Measurements from ENCODE around the gene RPL27A.
A peak's percentile ranks its signal among the peaks of the same experiment; 100 is the strongest.

The RPL27A gene

DNA sequence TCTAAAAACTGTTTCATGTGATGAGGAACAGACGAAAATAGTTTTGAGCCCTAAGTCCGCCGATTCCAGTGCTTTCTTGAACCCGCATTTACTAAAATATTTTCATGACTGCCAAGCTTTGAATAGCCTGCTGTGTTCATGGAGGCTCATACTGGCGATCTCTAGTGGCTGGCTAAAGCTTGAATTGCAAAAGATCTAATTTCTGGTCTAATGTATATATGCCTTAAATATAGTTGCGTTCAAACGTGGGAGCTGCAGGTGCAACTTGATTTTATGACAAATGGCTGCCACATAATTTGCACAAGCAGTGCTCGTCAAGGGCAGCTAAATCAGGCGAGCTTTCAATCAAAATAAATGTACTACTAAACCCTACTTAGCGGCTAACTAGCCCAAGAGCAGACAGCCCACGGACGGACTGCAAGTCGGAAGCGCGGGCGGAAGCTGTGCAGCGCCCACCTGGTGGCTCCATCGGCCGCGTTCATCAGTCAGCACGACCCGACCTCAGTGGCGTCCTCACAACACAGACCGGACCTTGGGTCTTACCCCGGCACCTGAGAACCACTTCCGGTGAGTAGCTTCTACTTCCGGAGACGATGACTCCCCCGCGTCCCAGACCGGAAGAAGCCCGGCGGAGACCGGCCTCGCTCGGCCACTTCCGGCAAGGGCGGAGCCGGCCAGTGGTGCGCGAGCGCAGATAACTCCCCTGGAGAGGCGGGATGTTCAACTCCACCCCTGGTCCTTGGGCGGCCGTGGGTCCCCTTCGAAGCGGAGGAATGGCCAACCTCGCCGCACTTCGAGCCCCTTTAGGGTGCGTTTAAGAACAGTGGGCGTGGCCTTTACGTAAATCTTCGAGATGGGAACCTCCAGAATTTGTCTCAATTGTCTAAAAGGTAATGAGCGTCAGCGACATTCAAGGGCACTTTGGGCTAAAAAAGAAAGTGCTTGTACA lies 6.1 kb downstream of the RPL27A start (continued):
- TF ChIP-seq ZNF280D (tag by site-specific recombination; IDR thresholded peaks at IDR 0.05), result no peak
- 0 out of 2 replicates have a peak, but pooled peaks have one; percentile 22 for TF ChIP-seq KLF7 (tag by site-specific recombination; IDR thresholded peaks at IDR 0.05; ENCODE audit: borderline replicate concordance)
- TF ChIP-seq ELK4 (IDR thresholded peaks at IDR 0.05; ENCODE audit: borderline replicate concordance, low read depth, low read length), result peak; percentile 84
- TF ChIP-seq GLIS1 (tag by site-specific recombination; IDR thresholded peaks at IDR 0.05), result peak; percentile 75
- TF ChIP-seq ZNF223 (tag by site-specific recombination; IDR thresholded peaks at IDR 0.05), result no peak
- 0 out of 2 replicates have a peak, but pooled peaks have one; percentile 19 for TF ChIP-seq KLF1 (tag by site-specific recombination; IDR thresholded peaks at IDR 0.05)
- TF ChIP-seq, protein P1, sequence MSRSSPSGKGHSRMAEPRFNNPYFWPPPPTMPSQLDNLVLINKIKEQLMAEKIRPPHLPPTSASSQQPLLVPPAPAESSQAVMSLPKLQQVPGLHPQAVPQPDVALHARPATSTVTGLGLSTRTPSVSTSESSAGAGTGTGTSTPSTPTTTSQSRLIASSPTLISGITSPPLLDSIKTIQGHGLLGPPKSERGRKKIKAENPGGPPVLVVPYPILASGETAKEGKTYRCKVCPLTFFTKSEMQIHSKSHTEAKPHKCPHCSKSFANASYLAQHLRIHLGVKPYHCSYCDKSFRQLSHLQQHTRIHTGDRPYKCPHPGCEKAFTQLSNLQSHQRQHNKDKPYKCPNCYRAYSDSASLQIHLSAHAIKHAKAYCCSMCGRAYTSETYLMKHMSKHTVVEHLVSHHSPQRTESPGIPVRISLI (tag by site-specific recombination; IDR thresholded peaks at IDR 0.05), result no peak
- no peak for TF ChIP-seq ZNF791 (tag by site-specific recombination; IDR thresholded peaks at IDR 0.05)
- TF ChIP-seq ZBTB48 (tag by site-specific recombination; IDR thresholded peaks at IDR 0.05), result peak; percentile 6; the same call in 1 of the 2 replicates
- peak; percentile 59; the same call in 1 of the 2 replicates for TF ChIP-seq ZNF449 (tag by site-specific recombination; IDR thresholded peaks at IDR 0.05)
- TF ChIP-seq TRIM28 (IDR thresholded peaks at IDR 0.05; ENCODE audit: borderline replicate concordance, low read length), result peak; percentile 66; the same call in 1 of the 2 replicates
- peak; percentile 69 for TF ChIP-seq SP3 (tag by site-specific recombination; IDR thresholded peaks at IDR 0.05)
- TF ChIP-seq ZSCAN30 (tag by site-specific recombination; IDR thresholded peaks at IDR 0.05), result peak; percentile 91
- TF ChIP-seq ZNF341 (tag by site-specific recombination; IDR thresholded peaks at IDR 0.05; ENCODE audit: low read depth), result peak; percentile 50

DNA sequence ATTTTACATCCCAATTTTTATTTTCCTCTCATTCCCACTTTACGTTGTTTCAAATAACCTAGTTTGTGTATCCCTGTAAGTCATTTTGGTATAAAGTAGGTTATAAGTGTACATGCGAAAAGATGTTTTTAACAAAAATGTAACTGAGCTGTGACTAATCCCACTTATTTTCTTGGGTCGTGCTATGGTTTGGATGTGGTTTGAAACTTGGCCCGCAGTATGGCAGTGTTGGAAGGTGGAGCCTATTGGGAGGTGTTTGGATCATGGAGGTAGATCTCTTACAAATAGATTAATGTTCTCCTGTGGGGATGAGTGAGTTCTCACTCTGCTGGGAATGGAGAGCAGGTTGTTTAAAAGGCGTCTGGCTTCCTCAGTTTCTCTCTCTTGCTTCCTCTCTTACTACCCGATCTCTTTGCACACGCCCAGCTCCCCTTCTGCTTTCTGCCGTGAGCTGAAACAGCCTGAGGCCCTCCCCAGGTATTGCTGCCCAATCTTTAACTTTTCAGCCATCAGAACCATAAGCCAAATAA lies 7.2 kb downstream of the RPL27A start:
- Histone ChIP-seq H3K4me1 (ENCODE audit: control insufficient read depth, insufficient read depth, low read length) (no peaks in the 10 kb centered on the region), H3K36me3 (ENCODE audit: control insufficient read depth in 2 of 2, insufficient read depth in 1 of 2, low read length in 2 of 2) (peaks cover 3 to 77% of the 10 kb centered on the region in 2 experiments), H3K4me3 (ENCODE audit: low read depth, low read length) (no peak overlapping the region), H3K9me3 (ENCODE audit: control insufficient read depth, insufficient read depth, low read depth, low read length) (no peaks in the 10 kb centered on the region), H3K27ac (ENCODE audit: extremely low read depth, low read depth, low read length) (no peak overlapping the region)
- CTCF ChIA-PET, result interaction anchor here (1.5 kb wide), 2 partner anchors 105 to 684 kb away, joined by 9 read pairs; no protein-coding TSS in a partner anchor
- no peak for TF ChIP-seq PRDM6 (tag by site-specific recombination; IDR thresholded peaks at IDR 0.05)
- TF ChIP-seq BCL11B (tag by site-specific recombination; IDR thresholded peaks at IDR 0.05; ENCODE audit: low read depth), result no peak
- no peak for TF ChIP-seq ZNF626 (tag by site-specific recombination; IDR thresholded peaks at IDR 0.05)
- no peak for TF ChIP-seq SP2 (tag by site-specific recombination; IDR thresholded peaks at IDR 0.05)
- TF ChIP-seq OSR2 (tag by site-specific recombination; IDR thresholded peaks at IDR 0.05), result no peak
- TF ChIP-seq ZNF23 (tag by site-specific recombination; IDR thresholded peaks at IDR 0.05; ENCODE audit: borderline replicate concordance), result no peak
- TF ChIP-seq TCF7L2 (IDR thresholded peaks at IDR 0.05; ENCODE audit: borderline replicate concordance, low read depth, low read length), result no peak
- TF ChIP-seq, protein P2, sequence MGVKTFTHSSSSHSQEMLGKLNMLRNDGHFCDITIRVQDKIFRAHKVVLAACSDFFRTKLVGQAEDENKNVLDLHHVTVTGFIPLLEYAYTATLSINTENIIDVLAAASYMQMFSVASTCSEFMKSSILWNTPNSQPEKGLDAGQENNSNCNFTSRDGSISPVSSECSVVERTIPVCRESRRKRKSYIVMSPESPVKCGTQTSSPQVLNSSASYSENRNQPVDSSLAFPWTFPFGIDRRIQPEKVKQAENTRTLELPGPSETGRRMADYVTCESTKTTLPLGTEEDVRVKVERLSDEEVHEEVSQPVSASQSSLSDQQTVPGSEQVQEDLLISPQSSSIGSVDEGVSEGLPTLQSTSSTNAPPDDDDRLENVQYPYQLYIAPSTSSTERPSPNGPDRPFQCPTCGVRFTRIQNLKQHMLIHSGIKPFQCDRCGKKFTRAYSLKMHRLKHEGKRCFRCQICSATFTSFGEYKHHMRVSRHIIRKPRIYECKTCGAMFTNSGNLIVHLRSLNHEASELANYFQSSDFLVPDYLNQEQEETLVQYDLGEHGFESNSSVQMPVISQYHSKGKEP (tag by site-specific recombination; IDR thresholded peaks at IDR 0.05), result no peak
- no peak for TF ChIP-seq ZNF202 (tag by site-specific recombination; IDR thresholded peaks at IDR 0.05; ENCODE audit: borderline replicate concordance)
- POLR2A ChIA-PET, result interaction anchor here (0.8 to 2.2 kb wide), 5 partner anchors 12 to 181 kb away, joined by 3 to 10 read pairs (median 4); no protein-coding TSS in a partner anchor
